GM19468 (cell line): ENCODE results near the gene TXNDC16.
"Not testable (repeated sequence)": the region's sequence is repeated elsewhere in the genome, so short reads cannot be mapped to it uniquely, and the experiment has no call there.

Experiments
- ATAC-seq: cut with Tn5 transposase; IDR thresholded peaks from one replicate; pipeline ENCODE4 v1.9.1; 2021; ENCODE audit warnings: mild to moderate bottlenecking, moderate library complexity, moderate number of reproducible peaks; ENCODE audit not compliant: unreplicated experiment; ENCODE audit errors: extremely low read depth

TXNDC16 gene, protein sequence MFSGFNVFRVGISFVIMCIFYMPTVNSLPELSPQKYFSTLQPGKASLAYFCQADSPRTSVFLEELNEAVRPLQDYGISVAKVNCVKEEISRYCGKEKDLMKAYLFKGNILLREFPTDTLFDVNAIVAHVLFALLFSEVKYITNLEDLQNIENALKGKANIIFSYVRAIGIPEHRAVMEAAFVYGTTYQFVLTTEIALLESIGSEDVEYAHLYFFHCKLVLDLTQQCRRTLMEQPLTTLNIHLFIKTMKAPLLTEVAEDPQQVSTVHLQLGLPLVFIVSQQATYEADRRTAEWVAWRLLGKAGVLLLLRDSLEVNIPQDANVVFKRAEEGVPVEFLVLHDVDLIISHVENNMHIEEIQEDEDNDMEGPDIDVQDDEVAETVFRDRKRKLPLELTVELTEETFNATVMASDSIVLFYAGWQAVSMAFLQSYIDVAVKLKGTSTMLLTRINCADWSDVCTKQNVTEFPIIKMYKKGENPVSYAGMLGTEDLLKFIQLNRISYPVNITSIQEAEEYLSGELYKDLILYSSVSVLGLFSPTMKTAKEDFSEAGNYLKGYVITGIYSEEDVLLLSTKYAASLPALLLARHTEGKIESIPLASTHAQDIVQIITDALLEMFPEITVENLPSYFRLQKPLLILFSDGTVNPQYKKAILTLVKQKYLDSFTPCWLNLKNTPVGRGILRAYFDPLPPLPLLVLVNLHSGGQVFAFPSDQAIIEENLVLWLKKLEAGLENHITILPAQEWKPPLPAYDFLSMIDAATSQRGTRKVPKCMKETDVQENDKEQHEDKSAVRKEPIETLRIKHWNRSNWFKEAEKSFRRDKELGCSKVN

GRCh38 chr14:52552063-52552988 is at the start of gene TXNDC16, which contains the start of gene GPR137C:
TSS of gene TXNDC16 (minus strand) at chr14:52552505. CDS start at chr14:52543557, 8,948 bp downstream.
TSS of gene GPR137C (plus strand) at chr14:52552836. CDS start at chr14:52553148, 312 bp downstream.
- peak; percentile 99 for ATAC-seq

DNA sequence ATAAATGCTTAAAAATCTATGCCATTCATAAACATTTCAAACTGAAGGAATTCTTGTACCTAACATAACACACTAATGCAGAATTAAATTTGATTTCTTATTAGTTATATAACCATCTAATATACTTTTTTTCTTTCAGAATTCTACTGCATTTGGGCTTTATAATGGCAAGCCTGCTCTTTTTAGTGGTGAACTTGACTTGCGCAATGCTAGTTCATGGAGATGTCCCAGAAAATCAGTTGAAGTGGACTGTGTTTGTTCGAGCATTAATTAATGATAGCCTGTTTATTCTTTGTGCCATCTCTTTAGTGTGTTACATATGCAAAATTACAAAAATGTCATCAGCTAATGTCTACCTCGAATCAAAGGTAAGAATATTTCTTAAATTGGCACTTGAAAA is 47.7 kb upstream of the TXNDC16 start:
- no peak for ATAC-seq

DNA sequence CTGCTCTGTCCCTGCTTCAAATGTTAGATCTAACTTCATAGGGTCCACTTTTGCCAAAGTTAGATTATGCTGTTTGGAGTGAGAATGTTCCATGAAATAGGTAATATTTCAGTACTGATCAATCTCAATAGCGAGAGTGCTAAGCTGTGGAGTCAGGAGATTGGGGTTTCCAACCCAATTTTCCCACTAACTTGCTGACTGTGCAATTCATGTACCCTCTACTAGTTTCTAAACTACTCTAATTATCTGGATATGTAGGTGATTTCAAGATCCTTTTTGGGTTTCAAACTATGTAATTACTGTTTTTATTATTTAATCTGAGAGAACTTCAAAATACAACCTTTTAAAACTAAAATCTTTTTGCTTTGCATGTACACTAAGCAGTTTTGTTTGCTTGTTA is 46.3 kb upstream of the TXNDC16 start:
- ATAC-seq, result no peak

DNA sequence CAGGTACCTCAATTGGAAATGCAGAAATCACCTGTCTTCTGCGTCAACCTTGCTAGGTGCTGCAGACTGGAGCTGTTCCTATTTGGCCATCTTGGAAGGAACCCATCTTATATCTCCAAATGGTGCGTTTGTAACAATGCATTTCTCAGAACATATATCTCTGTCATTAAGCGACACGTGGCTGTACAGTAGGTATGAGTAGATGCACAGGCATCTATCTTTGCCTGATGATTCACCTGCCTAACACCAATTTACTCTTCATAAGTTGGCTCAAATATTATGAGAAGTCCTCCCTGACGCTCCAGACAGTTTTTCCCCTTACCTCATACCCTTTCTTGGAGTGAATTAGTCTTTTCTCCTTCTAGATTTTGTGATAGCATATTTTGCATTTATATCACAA is 44.6 kb upstream of the TXNDC16 start:
- ATAC-seq, result no peak

DNA sequence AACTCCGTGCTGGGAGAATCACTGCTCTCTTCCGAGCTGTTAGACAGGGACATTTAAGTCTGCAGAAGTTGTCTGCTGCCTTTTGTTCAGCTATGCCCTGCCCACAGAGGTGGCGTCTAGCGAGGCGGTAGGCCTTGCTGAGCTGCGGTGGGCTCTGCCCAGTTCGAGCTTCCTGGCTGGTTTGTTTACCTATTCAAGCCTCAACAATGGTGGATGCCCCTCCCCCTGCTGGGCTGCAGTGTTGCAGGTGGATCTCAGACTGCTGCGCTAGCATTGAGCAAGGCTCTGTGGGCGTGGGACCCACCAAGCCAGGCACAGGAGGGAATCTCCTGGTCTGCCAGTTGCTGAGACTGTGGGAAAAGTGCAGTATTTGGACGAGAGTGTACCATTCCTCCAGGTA is 44.0 kb upstream of the TXNDC16 start:
- ATAC-seq, result no peak

DNA sequence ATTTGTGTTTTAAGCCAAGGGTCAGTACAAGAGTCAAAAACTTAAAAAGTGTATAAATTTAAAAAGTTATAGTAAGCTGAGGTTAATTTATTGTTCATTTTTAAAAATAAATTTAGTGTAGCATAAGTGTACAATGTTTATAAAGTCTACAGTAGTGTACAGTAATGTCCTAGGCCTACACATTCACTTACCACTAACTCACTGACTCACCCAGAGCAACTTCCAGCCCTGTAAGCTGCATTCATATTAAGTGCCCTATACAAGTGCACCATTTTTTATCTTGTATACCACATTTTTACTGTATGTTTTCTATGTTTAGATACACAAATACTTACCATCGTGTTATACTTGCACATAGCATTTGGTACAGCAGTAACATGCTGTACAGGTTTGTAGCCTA is 38.0 kb upstream of the TXNDC16 start:
- ATAC-seq, result no peak

DNA sequence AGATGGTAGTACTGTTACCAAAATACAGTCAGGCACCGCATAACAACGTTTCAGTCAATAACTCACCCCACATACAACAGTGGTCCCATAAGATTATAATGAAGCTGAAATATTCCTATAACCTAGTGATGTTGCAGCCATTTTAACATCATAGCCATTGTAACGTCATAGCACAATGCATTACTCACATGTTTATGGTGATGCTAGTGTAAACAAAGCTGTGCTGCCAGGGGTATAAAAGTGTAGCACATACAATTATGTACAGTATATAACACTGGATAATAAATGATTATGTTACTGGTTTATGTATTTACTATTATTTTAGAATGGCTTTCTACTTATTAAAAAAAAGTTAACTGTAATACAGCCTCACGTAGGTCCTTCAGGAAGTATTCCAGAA is 37.3 kb upstream of the TXNDC16 start:
- no peak for ATAC-seq

- no peak for ATAC-seq
Measured at GRCh38 chr14:52583544-52583943, 31.2 kb upstream of the TXNDC16 start.

DNA sequence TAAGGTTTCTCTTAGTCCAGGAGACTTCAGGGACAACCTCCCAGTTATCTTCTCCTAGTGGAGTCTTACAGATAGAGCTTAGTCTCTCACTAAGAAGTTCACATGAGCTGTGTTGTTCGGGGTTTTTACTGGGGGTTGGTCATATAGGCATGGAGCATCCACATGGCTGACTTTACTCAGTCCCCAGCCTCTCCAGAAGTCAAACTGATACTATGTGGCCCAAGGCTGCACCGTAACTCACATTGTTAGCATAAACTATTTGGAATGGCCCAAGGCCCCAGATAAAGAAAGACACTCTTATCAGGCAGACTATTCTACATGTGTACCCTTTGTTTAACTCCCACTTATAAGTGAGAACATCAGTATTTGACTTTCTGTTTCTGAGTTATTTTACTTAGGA is 23.6 kb upstream of the TXNDC16 start:
- ATAC-seq, result no peak

- not testable (repeated sequence) for ATAC-seq
Measured at GRCh38 chr14:52568454-52568853, 16.1 kb upstream of the TXNDC16 start.

- ATAC-seq, result no peak
Measured at GRCh38 chr14:52563120-52563519, 10.8 kb upstream of the TXNDC16 start.

DNA sequence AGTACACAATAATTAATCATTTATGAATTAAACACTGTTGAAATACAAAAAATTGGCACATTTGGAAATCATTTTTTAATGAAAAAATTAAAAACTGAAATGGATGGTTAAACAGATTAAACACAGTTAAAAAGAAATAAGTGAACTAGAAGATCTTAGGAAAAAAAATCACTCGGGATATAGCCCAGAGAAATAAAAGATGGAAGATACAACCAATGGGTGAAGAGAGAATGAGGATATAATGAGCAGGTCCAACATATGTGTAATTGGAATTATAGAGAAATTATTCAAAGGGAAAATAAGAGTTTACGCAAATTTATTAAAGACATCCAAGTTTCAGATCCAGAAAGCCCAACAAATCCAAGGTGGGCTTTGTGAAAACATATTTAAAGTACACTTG is 6.4 kb upstream of the TXNDC16 start:
- no peak for ATAC-seq

GRCh38 chr14:52553671-52554575 is 1.6 kb upstream of the TXNDC16 start:
- ATAC-seq, result no peak

DNA sequence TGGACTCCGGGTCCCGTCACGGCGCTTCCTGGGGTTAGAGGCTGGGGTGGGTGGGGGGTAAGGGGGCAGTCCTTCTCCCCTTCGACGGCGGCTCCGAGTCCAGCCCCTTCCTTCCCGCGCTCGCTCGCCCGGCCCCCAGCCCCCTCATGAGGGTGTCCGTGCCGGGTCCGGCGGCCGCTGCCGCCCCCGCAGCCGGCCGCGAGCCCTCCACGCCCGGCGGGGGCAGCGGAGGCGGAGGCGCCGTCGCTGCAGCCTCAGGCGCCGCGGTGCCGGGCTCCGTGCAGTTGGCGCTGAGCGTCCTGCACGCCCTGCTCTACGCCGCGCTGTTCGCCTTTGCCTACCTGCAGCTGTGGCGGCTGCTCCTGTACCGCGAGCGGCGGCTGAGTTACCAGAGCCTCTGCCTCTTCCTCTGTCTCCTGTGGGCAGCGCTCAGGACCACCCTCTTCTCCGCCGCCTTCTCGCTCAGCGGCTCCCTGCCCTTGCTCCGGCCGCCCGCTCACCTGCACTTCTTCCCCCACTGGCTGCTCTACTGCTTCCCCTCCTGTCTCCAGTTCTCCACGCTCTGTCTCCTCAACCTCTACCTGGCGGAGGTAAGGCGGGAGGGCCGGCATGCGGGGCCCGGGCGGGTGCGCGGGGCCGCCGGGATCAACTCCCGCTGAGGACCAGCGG is 831 bp upstream of the TXNDC16 start:
- ATAC-seq, result no peak

GRCh38 chr14:52551696-52552062 is 626 bp downstream of the TXNDC16 start:
- no peak for ATAC-seq

DNA sequence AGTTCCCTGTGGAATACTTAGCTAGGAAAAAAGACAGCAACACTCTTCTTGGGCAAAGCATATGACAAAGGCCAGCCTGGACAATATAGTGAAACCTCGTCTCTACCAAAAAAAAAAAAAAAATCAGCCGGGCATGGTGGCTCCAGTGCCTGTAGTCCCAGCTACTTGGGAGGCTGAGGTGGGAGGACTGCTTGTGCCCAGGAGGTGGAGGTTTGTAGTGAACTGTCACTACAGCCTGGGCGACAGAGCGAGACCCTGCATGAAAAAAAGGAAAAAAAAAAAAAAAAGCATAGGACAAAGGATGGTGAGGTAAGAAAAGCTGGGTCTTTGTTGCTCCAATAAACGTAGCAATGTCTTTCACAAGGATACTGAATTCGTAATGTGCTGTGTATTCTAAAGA is 1.1 kb downstream of the TXNDC16 start:
- no peak for ATAC-seq

DNA sequence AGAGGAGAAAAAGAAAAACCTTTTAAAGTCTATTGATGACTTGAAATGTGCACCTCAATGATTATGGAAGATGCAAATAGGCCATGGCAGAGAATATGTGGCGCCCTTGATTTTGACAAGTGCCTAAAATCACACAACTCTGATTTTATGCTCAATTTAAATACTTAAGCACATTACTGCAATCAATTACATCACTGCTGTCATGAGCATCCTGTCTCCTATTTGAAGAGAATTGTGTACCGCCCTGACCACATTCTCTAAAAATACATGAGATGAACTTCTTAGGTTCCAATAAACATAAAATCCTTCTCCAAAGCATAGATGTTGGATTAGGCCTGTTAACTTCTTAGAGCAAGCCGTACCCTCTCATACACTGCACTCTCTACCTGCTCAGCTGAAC is 1.6 kb downstream of the TXNDC16 start:
- ATAC-seq, result no peak

DNA sequence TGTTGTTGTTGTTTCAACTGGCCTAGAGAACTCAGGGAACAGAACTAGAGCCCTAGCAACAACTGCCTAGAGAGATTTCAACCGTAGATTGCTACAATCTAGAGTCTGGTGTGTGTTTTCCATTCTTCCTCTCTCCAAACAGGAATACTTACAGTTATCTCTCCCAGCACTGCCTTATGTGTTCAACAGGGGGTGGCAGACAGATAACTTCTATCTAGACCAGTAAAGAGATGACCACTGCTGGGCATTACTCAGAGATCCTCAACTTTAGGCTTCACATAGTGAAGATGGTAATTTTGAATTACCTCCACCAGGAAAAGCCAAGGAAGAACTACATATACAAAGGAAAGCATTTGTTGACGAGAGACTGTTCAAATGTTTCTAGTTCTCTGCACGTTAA is 4.8 kb downstream of the TXNDC16 start:
- no peak for ATAC-seq

DNA sequence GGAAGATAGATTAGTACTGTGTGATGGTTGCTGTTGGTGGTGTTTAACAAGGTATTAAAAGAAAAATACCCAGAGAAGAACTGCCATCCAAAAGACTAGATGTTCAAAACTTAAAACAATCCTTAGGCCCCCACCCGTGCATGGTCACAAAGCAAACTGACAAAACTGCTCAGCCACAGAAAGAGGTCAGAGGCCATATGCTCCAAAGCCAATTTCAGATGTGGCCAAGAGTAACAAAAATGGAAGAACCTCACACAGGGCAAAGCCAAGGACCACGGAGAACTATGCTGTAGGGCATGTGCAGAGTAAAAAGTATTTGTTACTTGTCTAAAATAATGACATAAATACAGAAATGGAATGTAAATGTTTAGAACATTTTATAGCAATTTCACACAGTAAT is 5.3 kb downstream of the TXNDC16 start:
- no peak for ATAC-seq
